Astrocyte of the spinal cord (primary cell): Measurements from ENCODE around the gene EPHB6.
A peak's percentile ranks its signal among the peaks of the same experiment; 100 is the strongest.

Source experiments
- DNase-seq: peaks from one replicate; pipeline ENCODE4 v3.0.0; 2011; ENCODE audit warnings: low read depth, low spot score
- H3K4me3 ChIP-seq: 2 replicates; pipeline ENCODE4 v1.5.1; 2011; ENCODE audit warnings: low read depth, mild to moderate bottlenecking, low read length, moderate library complexity
- in situ Hi-C: cut with HindIII; loops from 2 replicates; pipeline ENCODE4 v1.10.0; 2017; ENCODE audit warnings: low sequenced_read_pairs
- TF ChIP-seq, protein P1 (sequence below): IDR thresholded peaks from 2 replicates; pipeline ENCODE4 v1.5.1; 2012; ENCODE audit warnings: low read depth, mild to moderate bottlenecking, low read length, inconsistent platforms

The EPHB6 gene

GRCh38 chr7:142901426-142902259, 46.8 kb downstream of the EPHB6 start:
- in situ Hi-C loops = no loop called here
- no peak overlapping the region for H3K4me3 ChIP-seq
- TF ChIP-seq, protein P1, sequence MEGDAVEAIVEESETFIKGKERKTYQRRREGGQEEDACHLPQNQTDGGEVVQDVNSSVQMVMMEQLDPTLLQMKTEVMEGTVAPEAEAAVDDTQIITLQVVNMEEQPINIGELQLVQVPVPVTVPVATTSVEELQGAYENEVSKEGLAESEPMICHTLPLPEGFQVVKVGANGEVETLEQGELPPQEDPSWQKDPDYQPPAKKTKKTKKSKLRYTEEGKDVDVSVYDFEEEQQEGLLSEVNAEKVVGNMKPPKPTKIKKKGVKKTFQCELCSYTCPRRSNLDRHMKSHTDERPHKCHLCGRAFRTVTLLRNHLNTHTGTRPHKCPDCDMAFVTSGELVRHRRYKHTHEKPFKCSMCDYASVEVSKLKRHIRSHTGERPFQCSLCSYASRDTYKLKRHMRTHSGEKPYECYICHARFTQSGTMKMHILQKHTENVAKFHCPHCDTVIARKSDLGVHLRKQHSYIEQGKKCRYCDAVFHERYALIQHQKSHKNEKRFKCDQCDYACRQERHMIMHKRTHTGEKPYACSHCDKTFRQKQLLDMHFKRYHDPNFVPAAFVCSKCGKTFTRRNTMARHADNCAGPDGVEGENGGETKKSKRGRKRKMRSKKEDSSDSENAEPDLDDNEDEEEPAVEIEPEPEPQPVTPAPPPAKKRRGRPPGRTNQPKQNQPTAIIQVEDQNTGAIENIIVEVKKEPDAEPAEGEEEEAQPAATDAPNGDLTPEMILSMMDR = no peak
- DNase-seq = no peak

- TF ChIP-seq, protein P1 = no peak
- H3K4me3 ChIP-seq = no peak overlapping the region
- DNase-seq = peak; percentile 1
- in situ Hi-C loops = no loop called here
Measured at GRCh38 chr7:142904128-142904527, 49.3 kb downstream of the EPHB6 start.

- TF ChIP-seq, protein P1 = no peak
- DNase-seq = no peak
- in situ Hi-C loops = no loop called here
- H3K4me3 ChIP-seq = no peak overlapping the region
Measured at GRCh38 chr7:142905759-142906158, 50.9 kb downstream of the EPHB6 start.

DNA sequence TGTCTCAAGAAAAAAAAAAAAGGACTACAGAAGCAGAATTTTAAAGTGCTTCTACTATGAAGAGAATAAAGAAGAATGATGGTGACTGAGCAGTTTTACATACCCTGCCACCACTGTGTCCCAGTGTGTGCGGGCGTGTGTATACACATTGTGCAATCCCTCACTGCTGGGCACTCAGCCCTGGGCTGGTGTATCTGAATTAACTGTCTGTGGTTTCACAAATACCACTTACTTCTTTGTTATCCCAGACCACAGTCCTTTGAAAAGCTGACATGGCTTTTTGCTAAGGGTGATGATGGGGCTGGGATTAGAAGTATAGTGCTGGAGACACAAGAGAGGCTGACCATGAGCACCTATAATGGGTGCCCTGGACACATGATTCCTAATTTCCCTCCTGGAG, 51.8 kb downstream of the EPHB6 start:
- DNase-seq = no peak
- in situ Hi-C loops = no loop called here
- no peak overlapping the region for H3K4me3 ChIP-seq
- TF ChIP-seq, protein P1 = no peak

DNA sequence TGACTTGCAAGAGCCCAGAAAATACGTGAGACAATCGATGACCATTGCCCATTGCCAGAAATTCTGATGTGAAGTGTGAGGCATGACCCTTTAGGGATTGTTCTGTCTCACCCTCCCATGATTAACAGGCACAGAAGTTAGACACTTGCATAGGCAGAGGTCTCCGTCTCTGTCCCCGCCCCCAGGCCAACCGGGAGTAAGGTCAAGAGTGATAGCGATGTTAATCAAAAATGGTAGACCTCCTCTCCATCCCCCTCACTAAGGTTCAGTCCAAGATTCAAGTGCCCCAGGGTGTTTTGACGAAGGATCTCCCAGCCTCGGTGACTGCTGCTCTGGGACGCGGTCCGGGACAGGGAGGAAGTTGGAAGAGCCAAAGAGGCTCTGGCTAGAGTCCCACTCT, 53.4 kb downstream of the EPHB6 start:
- no peak overlapping the region for H3K4me3 ChIP-seq
- TF ChIP-seq, protein P1 = no peak
- DNase-seq = no peak
- in situ Hi-C loops = no loop called here

GRCh38 chr7:142908921-142909890, 54.3 kb downstream of the EPHB6 start:
- no peak for DNase-seq
- TF ChIP-seq, protein P1 = no peak
- no peak overlapping the region for H3K4me3 ChIP-seq
- in situ Hi-C loops = no loop called here
